ENCODE results near the gene EHBP1L1. TPM values are rescaled to one million over a fixed set of nuclear protein-coding genes. Genes with fewer than 3 reads are reported as not detected.

Gene EHBP1L1
- total and polyA plus RNA-seq, 2 of the 13 experiments (the other 11 are each of a cell fraction or from before 2014, with no cell fraction given) = 8.3 to 10.6 TPM

GRCh38 chr11:65615950-65616574, 40.2 kb downstream of the EHBP1L1 start (continued):
- TF ChIP-seq FOXP4 (CRISPR knock-in tag; IDR thresholded peaks at IDR 0.05) = 0 out of 2 replicates have a peak, but pooled peaks have one; percentile 3
- no peak; the same call in 1 of the 2 replicates for TF ChIP-seq MYC (CRISPR knock-in tag; IDR thresholded peaks at IDR 0.05; ENCODE audit: borderline replicate concordance)
- TF ChIP-seq TGIF2 (CRISPR knock-in tag; IDR thresholded peaks at IDR 0.05) = peak; percentile 49; the same call in 1 of the 2 replicates
- 0 out of 2 replicates have a peak, but pooled peaks have one; percentile 54 for TF ChIP-seq ZNF776 (CRISPR knock-in tag; IDR thresholded peaks at IDR 0.05)
- no peak for TF ChIP-seq TCF12 (IDR thresholded peaks at IDR 0.05)
- peak; percentile 59; the same call in 1 of the 2 replicates for TF ChIP-seq TCF12 (CRISPR knock-in tag; IDR thresholded peaks at IDR 0.05)
- TF ChIP-seq ASH2L (IDR thresholded peaks at IDR 0.05; ENCODE audit: insufficient read length, low read depth, low read length) = peak; percentile 29
- TF ChIP-seq ZNF709 (CRISPR knock-in tag; IDR thresholded peaks at IDR 0.05) = 0 out of 2 replicates have a peak, but pooled peaks have one; percentile 52
- 0 out of 2 replicates have a peak, but pooled peaks have one; percentile 29 for TF ChIP-seq ZNF609 (CRISPR knock-in tag; IDR thresholded peaks at IDR 0.05; ENCODE audit: borderline replicate concordance)
- TF ChIP-seq ZFP90 (CRISPR knock-in tag; IDR thresholded peaks at IDR 0.05; ENCODE audit: borderline replicate concordance) = no peak
- TF ChIP-seq RBM22 (optimal IDR thresholded peaks at IDR 0.05; ENCODE audit: low read length) = no peak
- no peak for TF ChIP-seq BRD4 (CRISPR knock-in tag; IDR thresholded peaks at IDR 0.05)
- TF ChIP-seq JUNB (CRISPR knock-in tag; IDR thresholded peaks at IDR 0.05; ENCODE audit: borderline replicate concordance) = no peak
- TF ChIP-seq ZNF264 (CRISPR knock-in tag; IDR thresholded peaks at IDR 0.05) = no peak
- TF ChIP-seq MAZ (IDR thresholded peaks at IDR 0.05; ENCODE audit: borderline replicate concordance, low read depth, low read length) = no peak
- TF ChIP-seq MAZ (CRISPR knock-in tag; IDR thresholded peaks at IDR 0.05; ENCODE audit: low read depth) = peak; percentile 40; the same call in 1 of the 2 replicates
- TF ChIP-seq SP4 (CRISPR knock-in tag; IDR thresholded peaks at IDR 0.05) = peak; percentile 54; the same call in 1 of the 2 replicates
- no peak for TF ChIP-seq ZNF136 (CRISPR knock-in tag; IDR thresholded peaks at IDR 0.05; ENCODE audit: low read depth)
- TF ChIP-seq ATAD3A (CRISPR knock-in tag; IDR thresholded peaks at IDR 0.05) = no peak
- peak; percentile 76; the same call in 1 of the 2 replicates for TF ChIP-seq ESRRA (CRISPR knock-in tag; IDR thresholded peaks at IDR 0.05; ENCODE audit: low read depth)
- TF ChIP-seq MBD4 (IDR thresholded peaks at IDR 0.05; ENCODE audit: borderline replicate concordance, low read length) = no peak
- 0 out of 2 replicates have a peak, but pooled peaks have one; percentile 19 for TF ChIP-seq ZNF12 (CRISPR knock-in tag; IDR thresholded peaks at IDR 0.05)

All from HepG2 (cell line).